Measurements from ENCODE around the gene EZR. TPM values are rescaled to one million over a fixed set of nuclear protein-coding genes. Genes with fewer than 3 reads are reported as not detected.

The EZR gene
- total RNA-seq, 1 donor from 2014 or later = 260 TPM

DNA sequence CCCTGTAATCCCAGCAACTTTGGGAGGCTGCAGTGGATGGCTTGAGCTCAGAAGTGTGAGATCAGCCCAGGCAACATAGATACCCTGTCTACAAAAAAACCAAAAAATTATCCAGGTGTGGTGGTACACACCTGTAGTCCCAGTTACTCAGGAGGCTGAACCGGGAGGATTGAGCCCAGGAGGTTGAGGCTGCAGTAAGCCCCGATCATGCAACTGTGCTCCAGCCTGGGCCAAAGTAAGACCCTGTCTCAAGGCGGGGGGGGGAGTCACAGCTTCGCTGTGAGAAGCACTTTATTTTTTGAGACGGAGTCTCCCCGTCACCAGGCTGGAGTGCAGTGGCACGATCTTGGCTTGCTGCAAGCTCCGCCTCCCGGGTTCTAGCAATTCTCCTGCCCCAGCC lies 54.2 kb downstream of the EZR start:
- Histone ChIP-seq H3K4me1 (no peaks in the 10 kb centered on the region), H3K4me3 (no peak overlapping the region), H3K36me3 (peaks cover 59% of the 10 kb centered on the region), H3K9me3 (no peaks in the 10 kb centered on the region), H3K27ac (no peak overlapping the region), H3K27me3 (no peaks in the 10 kb centered on the region)
- DNase-seq (no peak), ATAC-seq (no peak)
- intact Hi-C loops (cut with DNase I) = no loop called here
- no peak for TF ChIP-seq CTCF (IDR thresholded peaks at IDR 0.05)

- Histone ChIP-seq H3K4me3 (no peak overlapping the region), H3K4me1 (no peaks in the 10 kb centered on the region), H3K36me3 (peaks cover 53% of the 10 kb centered on the region), H3K27ac (no peak overlapping the region), H3K27me3 (no peaks in the 10 kb centered on the region), H3K9me3 (no peaks in the 10 kb centered on the region)
- DNase-seq (no peak), ATAC-seq (no peak)
- no peak for TF ChIP-seq CTCF (IDR thresholded peaks at IDR 0.05)
- intact Hi-C loops (cut with DNase I) = no loop called here
Measured at GRCh38 chr6:158764183-158764849, 54.9 kb downstream of the EZR start.

DNA sequence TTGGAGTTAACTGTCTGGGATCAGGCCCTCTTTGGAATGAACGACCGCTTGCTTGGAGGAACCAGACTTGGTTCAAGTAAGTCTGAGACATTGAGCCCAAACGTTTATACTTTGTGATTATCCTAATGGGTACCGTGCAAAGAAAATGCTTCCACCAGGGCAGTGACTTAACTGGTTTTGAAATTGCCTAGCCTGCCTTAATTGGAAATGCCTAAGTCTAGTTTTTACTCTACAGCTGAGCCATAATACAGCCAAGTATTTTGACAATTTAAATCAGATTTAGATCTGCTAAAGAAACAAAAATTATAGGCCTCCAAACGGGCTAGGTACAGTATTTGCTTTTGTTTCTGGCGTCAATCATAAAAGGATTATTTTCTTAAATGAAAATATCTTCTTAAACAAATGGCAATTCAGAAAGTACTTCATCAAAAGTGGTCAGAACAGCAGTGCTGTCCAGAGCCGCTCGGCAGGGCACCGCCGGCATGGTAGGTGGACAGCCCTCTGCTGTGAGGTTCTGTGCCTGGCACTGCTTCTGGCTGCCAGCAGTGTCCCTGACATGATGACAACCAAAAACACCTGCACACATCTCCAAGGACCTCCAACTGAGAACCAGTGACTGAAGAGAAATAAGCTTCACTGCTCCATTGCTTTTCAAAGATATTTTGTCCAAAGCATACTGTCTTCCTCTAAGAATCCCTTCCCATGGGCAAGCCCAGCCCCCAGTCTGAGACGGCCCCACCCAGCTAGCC lies 55.6 kb downstream of the EZR start:
- intact Hi-C loops (cut with DNase I) = no loop called here
- peak; percentile 3 for ATAC-seq

DNA sequence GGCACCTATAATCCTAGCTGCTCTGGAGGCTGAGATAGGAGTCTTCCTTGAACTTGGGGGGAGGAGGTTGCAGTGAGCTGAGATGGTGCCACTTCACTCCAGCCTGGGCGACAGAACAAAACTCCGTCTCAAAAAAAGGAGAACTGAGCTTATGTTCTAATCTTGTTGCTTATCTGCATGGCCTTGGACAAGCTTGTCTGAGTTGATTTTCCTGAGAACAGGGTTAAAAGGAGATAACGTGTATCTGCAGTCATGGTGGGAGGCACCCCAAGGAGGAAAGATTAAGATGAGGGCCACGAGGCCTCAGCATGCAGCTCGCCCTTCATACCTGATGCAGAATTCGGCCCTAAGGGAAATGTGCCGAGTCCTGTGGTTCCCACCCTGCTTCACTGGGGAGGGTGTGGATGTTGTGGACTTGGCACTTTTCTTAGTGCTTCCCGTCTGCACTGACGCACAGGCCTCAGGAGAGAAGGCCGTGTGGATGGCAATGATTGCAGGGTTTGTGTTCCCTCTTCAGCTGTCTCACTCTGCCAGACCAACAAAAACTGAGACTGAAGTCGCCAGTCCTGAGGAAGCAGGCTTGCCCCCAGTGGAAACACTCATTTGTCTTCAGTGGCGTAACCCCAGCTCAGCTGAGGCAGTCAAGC lies 56.3 kb downstream of the EZR start:
- no peaks in the 10 kb centered on the region for H3K4me1 ChIP-seq
- ATAC-seq (no peak), DNase-seq (no peak)
- no peaks in the 10 kb centered on the region for H3K27me3 ChIP-seq
- intact Hi-C loops (cut with DNase I) = no loop called here
- TF ChIP-seq CTCF (IDR thresholded peaks at IDR 0.05) = no peak
- no peak overlapping the region for H3K27ac ChIP-seq
- H3K4me3 ChIP-seq = no peak overlapping the region
- H3K9me3 ChIP-seq = no peaks in the 10 kb centered on the region
- peaks cover 39% of the 10 kb centered on the region for H3K36me3 ChIP-seq

More for the DNA sequence above, 55.6 kb downstream of the EZR start:
- Histone ChIP-seq H3K9me3 (no peaks in the 10 kb centered on the region), H3K4me1 (no peaks in the 10 kb centered on the region), H3K27ac (no peak overlapping the region), H3K36me3 (peaks cover 46% of the 10 kb centered on the region), H3K27me3 (no peaks in the 10 kb centered on the region), H3K4me3 (no peak overlapping the region)
- no peak for TF ChIP-seq CTCF (IDR thresholded peaks at IDR 0.05)
- DNase-seq = no peak

DNA sequence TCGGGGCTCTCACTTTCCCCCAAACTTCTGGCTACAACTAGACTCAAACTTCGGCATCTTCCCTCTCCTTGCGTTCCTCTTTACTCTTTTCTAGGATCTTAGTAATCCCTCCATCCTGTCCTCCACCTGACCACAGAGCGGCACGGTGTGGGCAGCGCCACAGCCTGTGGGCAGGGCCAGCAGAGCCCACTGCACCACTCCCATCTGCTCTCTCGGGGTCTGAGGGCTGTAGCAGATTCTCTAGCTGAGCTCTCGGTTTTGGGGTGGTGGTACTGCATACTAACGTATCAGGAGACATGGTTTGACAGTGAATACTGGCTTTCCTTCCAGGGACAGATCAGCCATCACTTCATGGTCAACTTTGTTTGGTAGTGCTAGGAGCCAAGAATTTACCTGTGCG lies 57.4 kb downstream of the EZR start:
- no peaks in the 10 kb centered on the region for H3K9me3 ChIP-seq
- peak; percentile 3 for ATAC-seq
- intact Hi-C loops (cut with DNase I) = no loop called here
- DNase-seq = no peak
- H3K27ac ChIP-seq = no peak overlapping the region
- H3K4me1 ChIP-seq = no peaks in the 10 kb centered on the region
- H3K36me3 ChIP-seq = peaks cover 28% of the 10 kb centered on the region
- no peaks in the 10 kb centered on the region for H3K27me3 ChIP-seq
- TF ChIP-seq CTCF (IDR thresholded peaks at IDR 0.05) = no peak
- no peak overlapping the region for H3K4me3 ChIP-seq

Measured in upper lobe of right lung (tissue), 1 donor.